DND-41 (cell line): ENCODE data around the gene MDM1.

Source experiments
- ATAC-seq: fragments of 200-7000 bp; cut with Tn5 transposase; 3 replicates; pipeline ENCODE4 v1.9.1; 2021; ENCODE audit warnings: low read depth; ENCODE audit not compliant: insufficient read depth
- DNase-seq: peaks from one replicate; pipeline ENCODE4 v3.0.0-alpha.2; 2020
- H2AFZ ChIP-seq: 2 replicates; pipeline ENCODE4 v1.6.0; 2012; ENCODE audit warnings: low read depth, low read length
- H3K27ac ChIP-seq: 2 replicates; pipeline ENCODE4 v1.5.1; 2012; ENCODE audit warnings: low read length, inconsistent platforms
- H3K27me3 ChIP-seq: fragments of 200-600 bp; sonication (generic); 2 replicates; pipeline ENCODE4 v1.6.0; 2012; ENCODE audit warnings: low read length, mild to moderate bottlenecking, inconsistent platforms; ENCODE audit not compliant: insufficient read depth, poor library complexity
- H3K36me3 ChIP-seq: 2 replicates; pipeline ENCODE4 v1.5.1; 2012; ENCODE audit warnings: low read length, inconsistent platforms; ENCODE audit not compliant: insufficient read depth
- H3K4me1 ChIP-seq: 2 replicates; pipeline ENCODE4 v1.5.1; 2012; ENCODE audit warnings: mild to moderate bottlenecking, low read length; ENCODE audit not compliant: insufficient read depth
- H3K4me2 ChIP-seq: 2 replicates; pipeline ENCODE4 v1.6.0; 2012; ENCODE audit warnings: mild to moderate bottlenecking, moderate library complexity, low read length, inconsistent platforms; ENCODE audit not compliant: insufficient read depth
- H3K4me3 ChIP-seq, 2 experiments: fragments of 200-600 bp in 1 of 2; shearing (Covaris generic) in 1 of 2; 2 replicates each; pipeline ENCODE4 v1.5.1; 2012 to 2016; ENCODE audit warnings: inconsistent platforms in 2 of 2, low read length in 2 of 2, mild to moderate bottlenecking in 2 of 2, low read depth in 1 of 2, moderate library complexity in 1 of 2
- H3K79me2 ChIP-seq: 2 replicates; pipeline ENCODE4 v1.6.0; 2012; ENCODE audit warnings: low read length, inconsistent platforms; ENCODE audit not compliant: insufficient read depth
- H3K9ac ChIP-seq: 2 replicates; pipeline ENCODE4 v1.6.0; 2012; ENCODE audit warnings: low read depth, mild to moderate bottlenecking, inconsistent platforms, low read length, moderate library complexity
- H3K9me3 ChIP-seq: 2 replicates; pipeline ENCODE4 v1.5.1; 2012; ENCODE audit warnings: low read length, moderate library complexity, mild to moderate bottlenecking, inconsistent platforms; ENCODE audit not compliant: insufficient read depth, severe bottlenecking
- H4K20me1 ChIP-seq: 2 replicates; pipeline ENCODE4 v1.6.0; 2012; ENCODE audit warnings: low read length; ENCODE audit not compliant: insufficient read depth
- CTCF ChIP-seq: IDR thresholded peaks from 2 replicates; pipeline ENCODE4 v1.5.1; 2012; ENCODE audit warnings: borderline replicate concordance, low read length, moderate library complexity, mild to moderate bottlenecking; ENCODE audit not compliant: poor library complexity, severe bottlenecking; ENCODE audit errors: extremely low read depth
- EZH2 ChIP-seq: IDR thresholded peaks from 3 replicates; pipeline ENCODE4 v1.6.1; 2012; ENCODE audit warnings: borderline replicate concordance, low read depth, mild to moderate bottlenecking, moderate library complexity, low read length, inconsistent platforms; ENCODE audit not compliant: severe bottlenecking

MDM1 gene

GRCh38 chr12:68290126-68290525 lies 42.0 kb downstream of the MDM1 start:
- H3K36me3 ChIP-seq: peaks cover 3% of the 10 kb centered on the region; the same call in 1 of the 2 replicates
- DNase-seq: no peak
- no peak overlapping the region for H3K9ac ChIP-seq
- H3K79me2 ChIP-seq: no peaks in the 10 kb centered on the region
- H2AFZ ChIP-seq: no peak overlapping the region
- H3K27ac ChIP-seq: no peak overlapping the region
- TF ChIP-seq EZH2 (no peak), CTCF (no peak)
- no peaks in the 10 kb centered on the region for H4K20me1 ChIP-seq
- no peak overlapping the region for H3K4me2 ChIP-seq
- no peaks in the 10 kb centered on the region for H3K9me3 ChIP-seq
- peak; percentile 78 for ATAC-seq
- H3K4me1 ChIP-seq: peaks cover 7% of the 10 kb centered on the region; the same call in 1 of the 2 replicates
- no peak overlapping the region for H3K4me3 ChIP-seq
- no peaks in the 10 kb centered on the region for H3K27me3 ChIP-seq

GRCh38 chr12:68287106-68287505 lies 45.1 kb downstream of the MDM1 start:
- ATAC-seq: no peak
- TF ChIP-seq CTCF: no peak
- no peak for TF ChIP-seq EZH2
- no peaks in the 10 kb centered on the region for H3K27me3 ChIP-seq

GRCh38 chr12:68286396-68286795 lies 45.8 kb downstream of the MDM1 start:
- H3K27me3 ChIP-seq: no peaks in the 10 kb centered on the region
- H3K79me2 ChIP-seq: no peaks in the 10 kb centered on the region
- no peak for ATAC-seq
- peaks cover 7% of the 10 kb centered on the region; the same call in 1 of the 2 replicates for H3K4me1 ChIP-seq
- H3K4me2 ChIP-seq: no peak overlapping the region
- H3K27ac ChIP-seq: no peak overlapping the region
- no peak overlapping the region for H2AFZ ChIP-seq
- no peak for DNase-seq
- no peak for TF ChIP-seq EZH2
- TF ChIP-seq CTCF: no peak
- no peak overlapping the region for H3K9ac ChIP-seq
- no peaks in the 10 kb centered on the region for H3K9me3 ChIP-seq
- no peaks in the 10 kb centered on the region for H3K36me3 ChIP-seq
- H4K20me1 ChIP-seq: no peaks in the 10 kb centered on the region
- H3K4me3 ChIP-seq: no peak overlapping the region

More at GRCh38 chr12:68287106-68287505, 45.1 kb downstream of the MDM1 start:
- DNase-seq: no peak
- Histone ChIP-seq H3K27ac (no peak overlapping the region), H3K4me3 (no peak overlapping the region), H3K79me2 (no peaks in the 10 kb centered on the region), H3K4me2 (no peak overlapping the region), H3K9ac (no peak overlapping the region), H4K20me1 (no peaks in the 10 kb centered on the region), H3K4me1 (peaks cover 7% of the 10 kb centered on the region; the same call in 1 of the 2 replicates), H3K36me3 (no peaks in the 10 kb centered on the region), H3K9me3 (no peaks in the 10 kb centered on the region), H2AFZ (no peak overlapping the region)

- Histone ChIP-seq H3K4me3 (no peak overlapping the region), H2AFZ (no peak overlapping the region), H3K9ac (no peak overlapping the region), H4K20me1 (no peaks in the 10 kb centered on the region), H3K4me1 (peaks cover 7% of the 10 kb centered on the region; the same call in 1 of the 2 replicates), H3K27me3 (no peaks in the 10 kb centered on the region), H3K36me3 (no peaks in the 10 kb centered on the region), H3K79me2 (no peaks in the 10 kb centered on the region), H3K9me3 (no peaks in the 10 kb centered on the region), H3K27ac (no peak overlapping the region), H3K4me2 (no peak overlapping the region)
- ATAC-seq (no peak), DNase-seq (no peak)
- TF ChIP-seq CTCF: no peak
- TF ChIP-seq EZH2: no peak
Observed at GRCh38 chr12:68285541-68285940, 46.6 kb downstream of the MDM1 start.
